GM18909 (cell line): ENCODE results near the gene ERO1A.

ENCODE experiments used
- ATAC-seq: cut with Tn5 transposase; IDR thresholded peaks from one replicate; pipeline ENCODE4 v1.9.1; 2021; ENCODE audit warnings: mild to moderate bottlenecking; ENCODE audit not compliant: unreplicated experiment, poor library complexity

The ERO1A gene

DNA sequence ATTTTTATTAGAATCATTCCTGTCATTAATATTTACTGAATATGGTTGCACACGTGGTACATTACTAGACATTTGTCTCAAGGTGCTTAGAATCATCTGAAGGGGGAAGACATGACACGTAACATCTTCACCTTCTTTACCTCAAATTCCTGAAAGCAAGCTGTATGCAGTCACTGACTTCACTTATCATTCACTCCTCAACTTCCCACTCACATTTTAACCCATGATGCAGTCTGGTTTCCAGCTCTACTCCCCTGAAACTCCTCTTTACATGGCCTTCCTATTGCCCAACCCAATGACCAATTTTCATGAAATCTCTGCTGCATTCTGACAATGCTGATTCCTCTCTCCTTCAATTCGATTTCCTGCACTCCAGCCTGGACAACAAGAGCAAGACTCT, 5.9 kb upstream of the ERO1A start:
- no peak for ATAC-seq

- ATAC-seq: no peak
These were observed 5.4 kb upstream of the ERO1A start for GRCh38 chr14:52700701-52701172.

- peak; percentile 63 for ATAC-seq
These were observed 437 bp downstream of the ERO1A start for GRCh38 chr14:52694761-52695480.

- ATAC-seq: no peak
These were observed 1.8 kb downstream of the ERO1A start for GRCh38 chr14:52693532-52693931.

DNA sequence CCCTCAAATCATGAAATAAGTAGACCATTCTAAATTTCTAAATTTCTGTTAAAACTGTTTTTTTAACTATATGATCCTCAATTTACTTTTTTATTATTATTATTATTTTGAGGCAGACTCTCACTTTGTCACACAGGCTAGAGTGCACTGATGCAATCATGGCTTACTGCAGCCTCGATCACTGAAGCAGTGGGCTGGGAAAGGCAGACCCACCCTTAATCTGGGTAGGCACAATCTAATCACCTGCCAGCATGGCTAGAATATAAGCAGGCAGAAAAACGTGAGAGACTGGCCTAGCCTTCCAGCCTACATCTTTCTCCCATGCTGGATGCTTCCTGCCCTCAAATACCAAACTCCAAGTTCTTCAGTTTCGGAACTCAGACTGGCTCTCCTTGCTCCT, 2.3 kb downstream of the ERO1A start:
- no peak for ATAC-seq

GRCh38 chr14:52692248-52692962, 3.0 kb downstream of the ERO1A start:
- ATAC-seq: no peak

GRCh38 chr14:52690983-52691760, 4.2 kb downstream of the ERO1A start:
- ATAC-seq: no peak

GRCh38 chr14:52686176-52686575, 9.2 kb downstream of the ERO1A start:
- no peak for ATAC-seq

DNA sequence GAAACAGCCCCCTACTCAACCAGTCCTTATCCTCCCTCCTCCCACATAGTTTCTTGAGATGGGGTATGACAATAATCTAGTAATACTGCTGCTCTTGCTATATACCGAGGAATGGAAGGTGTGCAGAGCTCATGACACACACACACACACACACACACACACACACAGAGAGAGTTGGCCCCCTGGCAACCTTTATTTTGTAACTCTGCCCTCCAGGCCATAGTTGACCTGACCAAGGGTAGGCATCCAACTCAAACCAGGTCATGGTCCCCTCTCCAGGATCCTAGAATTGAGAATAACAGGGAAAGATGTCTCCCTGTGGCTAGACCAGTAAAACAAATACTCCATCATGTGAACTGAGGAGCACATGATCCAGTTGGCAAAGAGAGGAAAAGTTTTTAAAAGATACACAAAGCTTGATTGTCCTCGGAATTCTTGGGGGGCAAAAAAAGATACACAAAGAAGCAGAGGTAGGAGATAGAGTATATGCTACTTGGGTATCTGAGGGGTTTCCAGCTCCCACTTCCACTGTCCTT, 11.3 kb downstream of the ERO1A start:
- no peak for ATAC-seq

- ATAC-seq: no peak
These were observed 16.8 kb downstream of the ERO1A start for GRCh38 chr14:52678591-52678990.

DNA sequence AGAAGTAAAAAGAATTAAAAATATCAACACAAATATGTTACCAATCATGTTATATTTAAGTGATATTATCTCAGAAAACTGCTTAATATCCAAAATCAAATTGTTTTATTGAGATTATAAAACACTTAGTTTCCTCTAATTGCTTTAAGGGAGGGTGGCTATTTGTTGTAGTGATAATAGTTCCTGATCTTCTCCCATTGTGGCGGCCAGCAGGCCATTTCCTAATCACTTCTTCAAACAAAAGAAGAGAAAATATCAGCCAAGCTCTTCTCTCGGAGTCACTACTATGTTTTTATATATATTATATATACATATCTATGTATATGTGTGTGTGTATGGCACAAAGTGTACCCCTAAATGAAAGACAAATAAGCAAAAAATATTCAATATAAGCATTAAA, 31.5 kb downstream of the ERO1A start:
- no peak for ATAC-seq

GRCh38 chr14:52661314-52661713, 34.0 kb downstream of the ERO1A start:
- no peak for ATAC-seq

- no peak for ATAC-seq
These were observed 34.5 kb downstream of the ERO1A start for GRCh38 chr14:52660832-52661231.

DNA sequence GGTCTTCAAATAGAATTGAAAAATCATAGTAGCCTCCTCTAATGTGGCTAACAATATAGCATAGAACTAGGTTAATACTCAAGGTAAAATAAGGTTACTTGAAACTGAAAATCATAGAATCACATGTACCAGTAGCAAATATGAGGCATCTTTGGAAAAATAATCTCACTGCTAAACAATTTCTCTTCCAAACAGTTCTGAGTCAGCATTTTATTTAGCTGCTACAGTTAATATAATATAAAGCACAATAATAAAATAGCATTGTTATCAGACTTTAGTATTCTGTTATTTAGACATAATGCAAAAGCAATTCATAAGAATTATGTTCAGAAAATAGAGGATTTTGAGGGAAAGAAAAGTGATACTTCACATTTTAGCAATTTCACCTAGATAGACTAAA, 35.0 kb downstream of the ERO1A start:
- no peak for ATAC-seq

DNA sequence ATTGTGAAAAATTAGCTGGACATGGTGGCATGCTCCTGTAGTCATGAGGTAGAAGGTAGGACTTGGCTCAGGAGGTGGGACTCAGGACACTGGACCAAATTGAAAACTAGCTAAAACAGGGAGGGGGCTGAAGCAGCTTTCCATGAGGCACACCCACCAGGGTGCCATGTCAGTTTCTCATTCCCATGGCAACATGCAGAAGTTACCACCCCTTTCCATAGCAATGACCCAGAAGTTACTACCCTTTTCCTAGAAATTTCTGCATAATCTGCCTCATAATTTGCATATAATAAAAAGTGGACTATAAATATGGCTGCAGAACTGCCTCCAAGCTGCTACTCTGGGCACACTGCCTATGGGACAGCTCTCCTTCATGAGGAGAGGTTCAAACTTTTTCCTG, 38.5 kb downstream of the ERO1A start:
- ATAC-seq: no peak

- ATAC-seq: no peak
These were observed 44.6 kb downstream of the ERO1A start for GRCh38 chr14:52650774-52651173.

GRCh38 chr14:52649511-52649910, 45.8 kb downstream of the ERO1A start:
- ATAC-seq: no peak

GRCh38 chr14:52641745-52642144, 53.6 kb downstream of the ERO1A start:
- no peak for ATAC-seq

DNA sequence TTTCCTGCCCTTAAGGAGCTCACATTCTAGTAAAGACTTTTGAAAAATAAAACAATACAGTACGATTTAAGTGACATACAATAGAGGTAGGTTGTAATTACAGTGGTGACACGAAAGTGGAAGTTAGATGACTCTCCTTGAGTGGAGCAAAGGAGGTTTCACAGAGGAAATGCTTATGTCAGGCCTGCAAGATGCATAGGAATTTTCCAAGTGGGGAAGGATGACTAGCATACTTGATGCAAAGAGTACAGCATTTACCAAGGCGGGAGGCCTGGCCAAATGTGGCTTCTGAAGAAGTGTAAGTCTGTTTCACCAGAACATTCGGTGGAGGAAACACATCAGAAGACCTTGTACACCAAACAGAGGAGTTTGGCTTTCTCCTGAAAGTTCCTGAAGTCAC, 55.2 kb downstream of the ERO1A start:
- ATAC-seq: no peak

- ATAC-seq: no peak
These were observed 75.7 kb downstream of the ERO1A start for GRCh38 chr14:52619687-52620086.

DNA sequence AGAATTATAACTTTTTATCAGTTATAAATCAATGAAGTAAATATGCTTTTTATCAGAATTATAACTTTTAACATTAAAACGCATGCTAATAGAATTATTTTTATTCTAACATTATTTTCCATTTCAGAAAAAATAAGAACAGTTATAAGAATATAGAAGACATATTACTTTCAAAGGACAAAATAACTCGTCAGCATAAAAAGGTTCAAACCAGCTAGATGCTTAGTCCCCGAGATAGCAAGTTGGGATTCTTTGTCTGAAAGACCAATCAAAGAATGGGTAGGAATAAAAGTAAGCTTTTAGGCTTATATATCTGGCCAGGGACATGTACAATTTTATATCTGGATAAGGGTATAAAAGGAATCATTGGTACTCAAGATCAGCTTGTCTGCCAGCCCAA, 76.8 kb downstream of the ERO1A start:
- ATAC-seq: no peak
